ENCODE measurements around the gene OR2Z1.
"Not testable (repeated sequence)": the region's sequence is repeated elsewhere in the genome, so short reads cannot be mapped to it uniquely, and the experiment has no call there.

GRCh38 chr19:8769265-8769664 lies 47.8 kb downstream of the OR2Z1 start:
- not testable (repeated sequence) for TF ChIP-seq EZH2phosphoT487, CTCF (IDR thresholded peaks at IDR 0.05)

Data from neural progenitor cell (in vitro differentiated cells).